GM12878 (cell line): ENCODE measurements around the gene SLC16A9. TPM values are rescaled to one million over a fixed set of nuclear protein-coding genes. Genes with fewer than 3 reads are reported as not detected.

Experiments
- ATAC-seq: fragments of 200-7000 bp; cut with Tn5 transposase; 3 replicates; pipeline ENCODE4 v1.9.1; 2020; ENCODE audit warnings: mild to moderate bottlenecking, moderate library complexity
- BruUV-seq: library from RNA; stranded (reverse); fragments of 400-500 nt; replicated peaks from 2 replicates; lab custom pipeline; 2021; lab: Mats Ljungman, UMichigan
- CTCF ChIA-PET: fragments of 300-600 bp; sonication (Branson Sonifier 250); formaldehyde crosslinking; extraction: SDS; loops from one replicate; lab custom pipeline; 2021; ENCODE audit warnings: inconsistent platforms; lab: Yijun Ruan, JAX
- POLR2A ChIA-PET: fragments of 350-600 bp; formaldehyde crosslinking; extraction: SDS; loops from one replicate; lab custom pipeline; 2021; ENCODE audit warnings: inconsistent platforms; lab: Charles Lee
- RAD21 ChIA-PET: fragments of 300-600 bp; sonication (Branson Sonifier 250); formaldehyde crosslinking; loops from one replicate; lab custom pipeline; 2023; ENCODE audit warnings: antibody characterized with exemption; ENCODE audit not compliant: unreplicated experiment; lab: Charles Lee
- SMC1A ChIA-PET: fragments of 300-600 bp; sonication (Branson Sonifier 250); formaldehyde crosslinking; loops from one replicate; lab custom pipeline; 2023; ENCODE audit not compliant: unreplicated experiment, uncharacterized antibody; lab: Charles Lee
- DNase-seq: peaks from one replicate; pipeline ENCODE4 v3.0.0-alpha.2; 2011; ENCODE audit warnings: low read depth, low spot score
- FAIRE-seq: peaks from 3 replicates; lab custom pipeline; 2011; peaks lifted over from hg19 to GRCh38; lab: Jason Lieb, UNC
- H2AFZ ChIP-seq: 2 replicates; pipeline ENCODE4 v1.6.0; 2011; ENCODE audit warnings: low read depth, low read length, control low read depth; ENCODE audit not compliant: control insufficient read depth
- H3K27ac ChIP-seq: 2 replicates; pipeline ENCODE4 v1.5.1; 2011; ENCODE audit warnings: control low read depth; ENCODE audit not compliant: control insufficient read depth, insufficient read depth
- H3K27me3 ChIP-seq, 2 experiments: replicated peaks in 1 of 2; 2 replicates each; pipeline versions ENCODE4 v1.6.0 to v1.6.1; 2011; ENCODE audit warnings: low read length in 1 of 2; ENCODE audit not compliant: control insufficient read depth in 2 of 2, insufficient read depth in 2 of 2
- H3K36me3 ChIP-seq, 2 experiments: 2 replicates each; pipeline ENCODE4 v1.5.1; 2011; ENCODE audit warnings: low read length in 1 of 2; ENCODE audit not compliant: control insufficient read depth in 2 of 2, insufficient read depth in 2 of 2
- H3K4me1 ChIP-seq: 2 replicates; pipeline ENCODE4 v1.6.1; 2011; ENCODE audit warnings: mild to moderate bottlenecking, low read length, moderate library complexity, mixed read lengths; ENCODE audit not compliant: control insufficient read depth, insufficient read depth
- H3K4me2 ChIP-seq: 2 replicates; pipeline ENCODE4 v1.6.0; 2011; ENCODE audit warnings: control low read depth; ENCODE audit not compliant: control insufficient read depth, insufficient read depth
- H3K4me3 ChIP-seq: fragments of 200-600 bp; sonication (generic); 2 replicates; pipeline ENCODE4 v1.5.1; 2016
- H3K79me2 ChIP-seq: 2 replicates; pipeline ENCODE4 v1.6.0; 2011; ENCODE audit warnings: low read length; ENCODE audit not compliant: control insufficient read depth, insufficient read depth
- H3K9ac ChIP-seq: 2 replicates; pipeline ENCODE4 v1.8.0; 2011; ENCODE audit warnings: low read length, control low read depth, mixed read lengths; ENCODE audit not compliant: control insufficient read depth, insufficient read depth
- H3K9me3 ChIP-seq: replicated peaks from 3 replicates; pipeline ENCODE4 v1.5.1; 2011; ENCODE audit warnings: mild to moderate bottlenecking, low read length; ENCODE audit not compliant: control insufficient read depth, insufficient read depth
- H4K20me1 ChIP-seq: 2 replicates; pipeline ENCODE4 v1.6.0; 2011; ENCODE audit not compliant: control insufficient read depth, insufficient read depth
- BCL11A ChIP-seq: IDR thresholded peaks from 2 replicates; pipeline ENCODE4 v1.6.1; 2011; ENCODE audit warnings: low read depth, low read length
- CBX3 ChIP-seq: fragments of 200-600 bp; sonication (generic); IDR thresholded peaks from 2 replicates; pipeline ENCODE4 v1.6.1; 2016; ENCODE audit warnings: low read depth, borderline replicate concordance
- CBX5 ChIP-seq: sonication (generic); IDR thresholded peaks from 2 replicates; pipeline ENCODE4 v1.6.1; 2016; ENCODE audit warnings: low read depth, moderate library complexity, mild to moderate bottlenecking, inconsistent platforms
- CREB1 ChIP-seq: IDR thresholded peaks from 2 replicates; pipeline ENCODE4 v1.6.1; 2012; ENCODE audit warnings: low read depth, mild to moderate bottlenecking, inconsistent platforms
- CTCF ChIP-seq, 3 experiments: IDR thresholded peaks in 2 of 3; conservative IDR thresholded peaks in 1 of 3; 2 replicates each; pipeline ENCODE4 v1.5.1; 2011; ENCODE audit warnings: low read depth in 3 of 3, low read length in 3 of 3, mild to moderate bottlenecking in 3 of 3, control low read depth in 2 of 3, moderate library complexity in 2 of 3, inconsistent platforms in 1 of 3, mixed read lengths in 1 of 3; ENCODE audit not compliant: control insufficient read depth in 2 of 3, insufficient read depth in 1 of 3; ENCODE audit errors: extremely low read depth in 1 of 3
- E2F8 ChIP-seq: fragments of 450-650 bp; IDR thresholded peaks from 2 replicates; pipeline ENCODE4 v1.6.1; 2018; ENCODE audit warnings: mild to moderate bottlenecking, low read depth, moderate library complexity; ENCODE audit not compliant: partially characterized antibody
- EP300 ChIP-seq, 2 experiments: fragments of 150-350 bp in 1 of 2; IDR thresholded peaks; 2 replicates each; pipeline ENCODE4 v1.6.1; 2011 to 2012; ENCODE audit warnings: low read depth in 2 of 2, low read length in 2 of 2, borderline replicate concordance in 1 of 2, improper control_type of control experiment in 1 of 2, inconsistent platforms in 1 of 2; ENCODE audit not compliant: control insufficient read depth in 1 of 2
- ESRRA ChIP-seq: IDR thresholded peaks from 2 replicates; pipeline ENCODE4 v1.6.1; 2012; ENCODE audit warnings: mild to moderate bottlenecking, low read length, improper control_type of control experiment
- NBN ChIP-seq: fragments of 450-650 bp; IDR thresholded peaks from 2 replicates; pipeline ENCODE4 v1.6.1; 2016
- NFXL1 ChIP-seq: fragments of 450-650 bp; IDR thresholded peaks from 2 replicates; pipeline ENCODE4 v1.6.1; 2017; ENCODE audit warnings: antibody characterized with exemption, mild to moderate bottlenecking, borderline replicate concordance
- PML ChIP-seq: IDR thresholded peaks from 2 replicates; pipeline ENCODE4 v1.6.1; 2012; ENCODE audit warnings: low read length, inconsistent platforms
- RAD21 ChIP-seq: IDR thresholded peaks from 2 replicates; pipeline ENCODE4 v1.6.1; 2011; ENCODE audit warnings: mild to moderate bottlenecking, low read depth, low read length, moderate library complexity; ENCODE audit not compliant: insufficient read depth
- RB1 ChIP-seq: fragments of 450-650 bp; formaldehyde crosslinking; IDR thresholded peaks from 2 replicates; pipeline ENCODE4 v1.6.1; 2017; ENCODE audit warnings: mild to moderate bottlenecking, borderline replicate concordance
- RELA ChIP-seq: fragments of 450-650 bp; IDR thresholded peaks from 2 replicates; pipeline ENCODE4 v1.8.0; 2014; ENCODE audit warnings: borderline replicate concordance; ENCODE audit not compliant: partially characterized antibody
- SREBF1 ChIP-seq: IDR thresholded peaks from 2 replicates; pipeline ENCODE4 v1.6.1; 2012; ENCODE audit warnings: mild to moderate bottlenecking, low read length
- TCF12 ChIP-seq: IDR thresholded peaks from 2 replicates; pipeline ENCODE4 v1.6.1; 2011; ENCODE audit warnings: low read depth, mild to moderate bottlenecking, low read length
- ZBTB33 ChIP-seq: fragments of 450-650 bp; IDR thresholded peaks from 2 replicates; pipeline ENCODE4 v1.6.1; 2017; ENCODE audit warnings: mild to moderate bottlenecking
- ZNF274 ChIP-seq: IDR thresholded peaks from one replicate; pipeline ENCODE4 v1.8.0; 2011; ENCODE audit not compliant: insufficient read length, insufficient read depth
- whole genome bisulfite sequencing: methylation state at CpG from one replicate; pipeline ENCODE4 v1.1.6; 2016; ENCODE audit warnings: low lambda C conversion rate; ENCODE audit not compliant: insufficient replicate concordance, insufficient coverage; ENCODE audit errors: missing lambda C conversion rate; 5-methylcytosine and 5-hydroxymethylcytosine counted together
- in situ Hi-C: fragments of 300-500 bp; cut with MboI; formaldehyde crosslinking; loops from 9 replicates; pipeline ENCODE4 v1.14.3; 2018; ENCODE audit warnings: mixed read lengths
- intact Hi-C: fragments of 100-400 bp; cut with micrococcal nuclease; formaldehyde crosslinking; loops from one replicate; pipeline ENCODE4 v1.14.2; 2022; ENCODE audit not compliant: unreplicated experiment
- polyA plus RNA-seq, 11 experiments: library from polyadenylated mRNA; depleted of rRNA in 4 of 11; unstranded in 6 of 11; stranded (reverse) in 5 of 11; fragments of >200 nt; fragmentation: Nextera tagmentation in 4 of 11; fragmentation: Illumina TruSeq in 1 of 11; extraction: Ambion mirVana in 4 of 11; extraction: Trizol in 1 of 11; gene quantifications; 1 replicate in 1 of 11; 2 replicates in 10 of 11; pipeline versions ENCODE4 v1.2.1 to v1.2.3, GENCODE V29; 2011 to 2016; ENCODE audit warnings: inconsistent platforms in 2 of 11, missing spikeins in 2 of 11, low read depth in 1 of 11
- total RNA-seq, 4 experiments: library from RNA; depleted of rRNA in 3 of 4; stranded (reverse); fragments of >200 nt in 3 of 4; fragmentation: Illumina TruSeq in 1 of 4; extraction: Trizol in 1 of 4; gene quantifications; 2 replicates each; pipeline versions ENCODE4 v1.2.1 to v1.2.3, GENCODE V29; 2013 to 2021

The SLC16A9 gene
- total and polyA plus RNA-seq, 10 of the 15 experiments (the other 5 are each of a cell fraction or from before 2014, with no cell fraction given), result 0.86 to 6.2 (median 4.3) TPM

- Histone ChIP-seq H3K27ac (no peak overlapping the region), H4K20me1 (no peaks in the 10 kb centered on the region), H3K27me3 (no peaks in the 10 kb centered on the region), H3K9ac (no peak overlapping the region), H2AFZ (no peak overlapping the region), H3K4me2 (no peak overlapping the region), H3K4me3 (no peak overlapping the region), H3K4me1 (no peaks in the 10 kb centered on the region)
- ATAC-seq (no peak), FAIRE-seq (no peak)
- 9% methylated on average over 3 of the region's 3 CpGs for WGBS
- SMC1A ChIA-PET, result no interaction called here
- RAD21 ChIA-PET, result no interaction called here
- POLR2A ChIA-PET, result no interaction called here
- CTCF ChIA-PET, result no interaction called here
- intact Hi-C loops (no loop called here), in situ Hi-C loops (no loop called here)
- BruUV-seq, result no TSS peak
- no peak for TF ChIP-seq PML
- no peak for TF ChIP-seq ESRRA
- no peak for TF ChIP-seq CTCF (IDR thresholded peaks at IDR 0.05 in 2 of 3, conservative IDR thresholded peaks at IDR 0.05 in 1 of 3; ENCODE audit: control insufficient read depth in 2 of 3, extremely low read depth in 1 of 3, insufficient read depth in 1 of 3, low read depth in 3 of 3, low read length in 3 of 3)
- TF ChIP-seq TCF12, result no peak
- TF ChIP-seq RELA, result no peak
- TF ChIP-seq CBX5, result no peak
- no peak for TF ChIP-seq BCL11A
- TF ChIP-seq NBN, result no peak
- no peak for TF ChIP-seq CBX3
- TF ChIP-seq RB1, result no peak
- TF ChIP-seq SREBF1, result no peak
- no peak for TF ChIP-seq CREB1
- no peak for TF ChIP-seq EP300 (IDR thresholded peaks at IDR 0.05; ENCODE audit: borderline replicate concordance in 1 of 2, control insufficient read depth in 1 of 2, low read depth in 2 of 2, low read length in 2 of 2)
- no peak for TF ChIP-seq NFXL1
- TF ChIP-seq E2F8, result no peak
- no peak for TF ChIP-seq RAD21
- TF ChIP-seq ZBTB33, result no peak
- no peak for TF ChIP-seq ZNF274
- TF ChIP-seq, all 136 proteins: peak for 0
- DNase-seq, result no peak
- Histone ChIP-seq H3K36me3 (no peaks in the 10 kb centered on the region), H3K79me2 (no peaks in the 10 kb centered on the region), H3K9me3 (no peaks in the 10 kb centered on the region)
Measured at GRCh38 chr10:59601985-59602384, 107.7 kb downstream of the SLC16A9 start.
